MCF 10A (cell line): ENCODE data around the gene MTG1. TPM values are rescaled to one million over a fixed set of nuclear protein-coding genes. Genes with fewer than 3 reads are reported as not detected.

Experiments used
- BruUV-seq: library from RNA; stranded (reverse); fragments of 400-500 nt; replicated peaks from 2 replicates; lab custom pipeline; 2021; lab: Mats Ljungman, UMichigan
- CTCF ChIA-PET: fragments of 300-600 bp; sonication (Branson Sonifier 250); formaldehyde crosslinking; extraction: SDS; loops from one replicate; lab custom pipeline; 2021; ENCODE audit warnings: antibody characterized with exemption, inconsistent platforms; lab: Yijun Ruan, JAX
- POLR2A ChIA-PET: fragments of 300-600, 350-650 bp; sonication (Branson Sonifier 250); formaldehyde crosslinking; extraction: SDS; loops from one replicate; lab custom pipeline; 2020; ENCODE audit warnings: antibody characterized with exemption, inconsistent platforms; lab: Yijun Ruan, JAX
- DNase-seq: peaks from one replicate; pipeline ENCODE4 v3.0.0-alpha.2; 2018; ENCODE audit not compliant: unreplicated experiment
- H3K27ac Mint-ChIP-seq: one replicate; pipeline ENCODE4 v1.8.0; 2022; ENCODE audit warnings: mild to moderate bottlenecking, low read depth, mixed read lengths; ENCODE audit not compliant: unreplicated experiment
- H3K27me3 Mint-ChIP-seq: one replicate; pipeline ENCODE4 v1.8.0; 2022; ENCODE audit warnings: mixed read lengths; ENCODE audit not compliant: insufficient read depth, unreplicated experiment
- H3K36me3 Mint-ChIP-seq: one replicate; pipeline ENCODE4 v1.8.0; 2022; ENCODE audit warnings: mild to moderate bottlenecking, moderate library complexity, mixed read lengths; ENCODE audit not compliant: insufficient read depth, unreplicated experiment
- H3K4me1 Mint-ChIP-seq: one replicate; pipeline ENCODE4 v1.8.0; 2022; ENCODE audit warnings: mixed read lengths; ENCODE audit not compliant: insufficient read depth, unreplicated experiment
- H3K4me3 Mint-ChIP-seq: one replicate; pipeline ENCODE4 v1.8.0; 2022; ENCODE audit warnings: mild to moderate bottlenecking, moderate library complexity, mixed read lengths; ENCODE audit not compliant: unreplicated experiment
- H3K9me3 Mint-ChIP-seq: one replicate; pipeline ENCODE4 v1.8.0; 2022; ENCODE audit warnings: mixed read lengths; ENCODE audit not compliant: unreplicated experiment
- CTCF ChIP-seq: fragments of 200-600 bp; IDR thresholded peaks from one replicate; pipeline ENCODE4 v1.8.0; 2022; ENCODE audit warnings: antibody characterized with exemption, mild to moderate bottlenecking; ENCODE audit not compliant: unreplicated experiment
- intact Hi-C: fragments of 100-400 bp; cut with micrococcal nuclease; formaldehyde crosslinking; loops from 2 replicates; pipeline ENCODE4 v1.14.1; 2022
- total RNA-seq: library from RNA; stranded (reverse); gene quantifications from 2 replicates; pipeline ENCODE4 v1.2.3, GENCODE V29; 2022

Gene MTG1
- total RNA-seq, 1 experiment from 2014 or later, result 71.6 TPM

DNA sequence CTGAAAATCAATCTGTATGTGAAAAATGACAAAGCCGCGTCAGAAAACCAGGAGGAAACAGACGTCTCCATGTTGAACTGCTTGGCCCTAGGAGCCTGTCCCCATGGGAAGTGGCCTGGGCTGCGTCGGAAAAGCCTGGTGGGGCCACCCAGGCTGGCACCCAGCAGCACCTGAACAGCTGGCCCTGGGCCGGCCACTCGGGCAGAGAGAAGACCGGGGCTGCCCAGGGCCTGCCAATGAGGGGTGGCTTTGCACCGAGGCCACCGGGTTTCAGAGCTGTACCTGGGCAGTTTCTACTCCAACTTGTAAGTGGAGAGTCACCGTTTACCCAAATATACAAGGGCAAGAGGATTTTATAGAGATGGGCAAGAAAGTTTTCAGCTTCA is 35.0 kb upstream of the MTG1 start:
- H3K27me3 Mint-ChIP-seq, result no peaks in the 10 kb centered on the region
- no peaks in the 10 kb centered on the region for H3K9me3 Mint-ChIP-seq
- peaks cover 15% of the 10 kb centered on the region for H3K36me3 Mint-ChIP-seq
- intact Hi-C loops, result no loop called here
- CTCF ChIA-PET, result no interaction called here
- H3K4me3 Mint-ChIP-seq, result no peak overlapping the region
- H3K4me1 Mint-ChIP-seq, result no peaks in the 10 kb centered on the region
- BruUV-seq, result no TSS peak
- no peak overlapping the region for H3K27ac Mint-ChIP-seq
- POLR2A ChIA-PET, result interaction anchor here (0.6 to 0.7 kb wide), 2 partner anchors 51 to 692 kb away, joined by 3 read pairs; no protein-coding TSS in a partner anchor
- no peak for DNase-seq
- TF ChIP-seq CTCF, result no peak

- POLR2A ChIA-PET, result interaction anchor here (0.6 kb wide), 1 partner anchor 692 kb away, joined by 3 read pairs; no protein-coding TSS in a partner anchor
- DNase-seq, result peak; percentile 48
- Mint-ChIP-seq H3K4me1 (no peaks in the 10 kb centered on the region), H3K36me3 (peaks cover 21% of the 10 kb centered on the region), H3K27me3 (no peaks in the 10 kb centered on the region), H3K27ac (no peak overlapping the region), H3K4me3 (no peak overlapping the region), H3K9me3 (no peaks in the 10 kb centered on the region)
- no TSS peak for BruUV-seq
- intact Hi-C loops, result no loop called here
- no peak for TF ChIP-seq CTCF
- CTCF ChIA-PET, result interaction anchor here (0.6 kb wide), 1 partner anchor 417 kb away, joined by 4 read pairs; the partner anchor contains the start of gene CFAP46
Observed at GRCh38 chr10:133359554-133359971, 34.4 kb upstream of the MTG1 start.

DNA sequence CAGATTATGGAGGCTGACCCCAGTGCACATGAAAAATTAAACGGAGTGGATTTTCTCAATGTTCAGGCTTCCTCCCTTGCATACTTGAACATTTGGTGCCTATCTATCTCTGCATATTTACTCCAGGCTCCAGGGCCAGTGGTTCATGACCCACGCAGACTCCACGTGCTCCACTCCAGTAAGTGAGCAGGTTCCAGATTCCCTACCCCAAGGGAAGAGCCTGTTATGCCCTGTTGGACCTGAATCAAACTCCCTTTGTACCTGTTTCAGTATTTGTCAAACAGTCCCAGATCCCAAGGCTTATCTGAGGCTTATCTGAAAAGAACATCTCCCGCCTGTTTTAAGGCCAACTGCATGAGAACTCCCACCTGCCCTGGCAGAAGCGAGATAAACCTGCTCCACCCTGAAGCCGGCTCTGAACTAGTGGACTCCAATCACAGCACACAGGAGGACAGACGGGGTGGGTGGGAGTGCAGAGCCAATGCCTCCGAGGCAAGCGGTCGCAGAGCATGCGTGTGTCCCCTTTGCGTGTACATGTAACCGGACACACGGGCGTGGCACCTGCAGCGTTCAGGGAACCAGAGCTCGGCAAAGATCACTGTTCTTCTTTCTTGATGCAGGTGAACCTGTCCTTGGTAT is 33.9 kb upstream of the MTG1 start:
- Mint-ChIP-seq H3K27me3 (no peaks in the 10 kb centered on the region), H3K36me3 (peaks cover 23% of the 10 kb centered on the region), H3K4me3 (no peak overlapping the region), H3K4me1 (no peaks in the 10 kb centered on the region), H3K27ac (no peak overlapping the region), H3K9me3 (no peaks in the 10 kb centered on the region)
- BruUV-seq, result no TSS peak
- CTCF ChIA-PET, result interaction anchor here (0.7 kb wide), 1 partner anchor 655 kb away, joined by 4 read pairs; no protein-coding TSS in a partner anchor
- intact Hi-C loops, result no loop called here
- POLR2A ChIA-PET, result no interaction called here
- no peak for TF ChIP-seq CTCF
- DNase-seq, result no peak

DNA sequence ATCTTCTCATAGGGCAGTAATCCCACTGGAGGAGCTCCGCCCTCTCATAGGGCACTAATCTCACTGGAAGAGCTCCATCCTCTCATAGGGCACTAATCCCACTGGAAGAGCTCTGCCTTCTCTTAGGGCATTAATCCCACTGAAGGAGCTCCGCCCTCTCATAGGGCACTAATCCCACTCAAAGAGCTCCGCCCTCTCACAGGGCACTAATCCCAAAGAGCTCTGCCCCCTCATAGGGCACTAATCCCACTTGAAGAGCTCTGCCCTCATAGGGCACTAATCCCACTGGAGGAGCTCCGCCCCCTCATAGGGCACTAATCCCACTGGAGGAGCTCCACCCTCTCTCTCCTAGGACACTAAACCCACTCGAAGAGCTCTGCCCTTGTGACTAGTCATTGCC is 32.7 kb upstream of the MTG1 start:
- H3K27me3 Mint-ChIP-seq, result no peaks in the 10 kb centered on the region
- no peak overlapping the region for H3K27ac Mint-ChIP-seq
- peaks cover 30% of the 10 kb centered on the region for H3K36me3 Mint-ChIP-seq
- CTCF ChIA-PET, result interaction anchor here (0.6 to 4.3 kb wide), 4 partner anchors 32 to 82 kb away, joined by 3 to 18 read pairs (median 4); no protein-coding TSS in a partner anchor
- no peak overlapping the region for H3K4me3 Mint-ChIP-seq
- no peaks in the 10 kb centered on the region for H3K9me3 Mint-ChIP-seq
- POLR2A ChIA-PET, result interaction anchor here (0.6 kb wide), 1 partner anchor 15 kb away, joined by 3 read pairs; no protein-coding TSS in a partner anchor
- DNase-seq, result no peak
- TF ChIP-seq CTCF, result no peak
- BruUV-seq, result no TSS peak
- intact Hi-C loops, result no loop called here
- no peaks in the 10 kb centered on the region for H3K4me1 Mint-ChIP-seq
